A549 (cell line): Measurements from ENCODE around the gene NXN.

Experiments used
- CTCF ChIP-seq: fragments of >200 bp; sonication (Bioruptor Twin); formaldehyde crosslinking; IDR thresholded peaks from 3 replicates; pipeline ENCODE4 v1.5.1; 2016
- NPAS2 ChIP-seq: fragments of 250-450 bp; sonication (Bioruptor Pico); IDR thresholded peaks from 2 replicates; pipeline ENCODE4 v1.8.0; 2022; ENCODE audit warnings: mild to moderate bottlenecking, moderate library complexity, borderline replicate concordance

GRCh38 chr17:1007310-1008007 is 27.9 kb upstream of the NXN start:
- TF ChIP-seq CTCF (no peak), NPAS2 (CRISPR knock-in tag) (no peak)
